Thoracic aorta (tissue), 2 donors: ENCODE measurements around the gene SHOC2. TPM values are rescaled to one million over a fixed set of nuclear protein-coding genes. Genes with fewer than 3 reads are reported as not detected.

ENCODE experiments used
- ATAC-seq: fragments of 150-250 bp; one replicate; pipeline ENCODE4 v1.8.0; 2017; ENCODE audit warnings: low read depth; ENCODE audit not compliant: insufficient number of reproducible peaks, low FRiP score
- DNase-seq: peaks from one replicate; pipeline ENCODE4 v3.0.0-alpha.2; 2020; ENCODE audit warnings: low spot score
- H3K27ac ChIP-seq, 2 donors: fragments of 200-600 bp; sonication (generic); 1 replicate in 1 of 2; 2 replicates in 1 of 2; pipeline ENCODE4 v1.5.1; 2016; ENCODE audit warnings: mild to moderate bottlenecking in 2 of 2, moderate library complexity in 2 of 2
- H3K27me3 ChIP-seq: fragments of 200-600 bp; sonication (generic); replicated peaks from 2 replicates; pipeline ENCODE4 v1.6.0; 2016; ENCODE audit warnings: mild to moderate bottlenecking; ENCODE audit not compliant: insufficient read depth
- H3K36me3 ChIP-seq: fragments of 200-600 bp; sonication (generic); one replicate; pipeline ENCODE4 v1.5.1; 2016
- H3K4me1 ChIP-seq, 2 donors: fragments of 200-600 bp; sonication (generic); 1 replicate in 1 of 2; 2 replicates in 1 of 2; pipeline versions ENCODE4 v1.5.1 to v1.6.0; 2016; ENCODE audit warnings: low read depth in 2 of 2, mild to moderate bottlenecking in 1 of 2; ENCODE audit not compliant: control insufficient read depth in 1 of 2
- H3K4me3 ChIP-seq: fragments of 200-600 bp; sonication (generic); 2 replicates; pipeline ENCODE4 v1.5.1; 2016; ENCODE audit warnings: mild to moderate bottlenecking
- H3K9me3 ChIP-seq: fragments of 200-600 bp; sonication (generic); 2 replicates; pipeline ENCODE4 v1.5.1; 2016
- CTCF ChIP-seq: fragments of 200-600 bp; sonication (generic); IDR thresholded peaks from one replicate; pipeline ENCODE4 v1.5.1; 2019; ENCODE audit warnings: antibody characterized with exemption
- total RNA-seq, 2 donors: library from RNA; depleted of rRNA; stranded (reverse); fragments of >200 nt; gene quantifications; one replicate each; pipeline versions ENCODE4 v1.1.0 to v1.2.3, GENCODE V29; 2016

Gene SHOC2
- total RNA-seq, 2 donors from 2014 or later, result 41.6 to 115 TPM

GRCh38 chr10:110973400-110973799 is 54.0 kb downstream of the SHOC2 start:
- no peak for ATAC-seq
- no peaks in the 10 kb centered on the region for H3K36me3 ChIP-seq
- H3K4me1 ChIP-seq, result peaks cover 17 to 24% of the 10 kb centered on the region in 2 donors
- no peak for TF ChIP-seq CTCF
- no peak overlapping the region for H3K27ac ChIP-seq
- no peak overlapping the region for H3K4me3 ChIP-seq
- H3K27me3 ChIP-seq, result no peaks in the 10 kb centered on the region
- no peaks in the 10 kb centered on the region for H3K9me3 ChIP-seq
- DNase-seq, result no peak

GRCh38 chr10:110976577-110976976 is 57.2 kb downstream of the SHOC2 start:
- Histone ChIP-seq H3K36me3 (no peaks in the 10 kb centered on the region), H3K9me3 (no peaks in the 10 kb centered on the region), H3K4me3 (no peak overlapping the region), H3K27me3 (no peaks in the 10 kb centered on the region), H3K27ac (no peak overlapping the region), H3K4me1 (peaks cover 10 to 13% of the 10 kb centered on the region in 2 donors)
- no peak for TF ChIP-seq CTCF
- no peak for DNase-seq
- no peak for ATAC-seq

DNA sequence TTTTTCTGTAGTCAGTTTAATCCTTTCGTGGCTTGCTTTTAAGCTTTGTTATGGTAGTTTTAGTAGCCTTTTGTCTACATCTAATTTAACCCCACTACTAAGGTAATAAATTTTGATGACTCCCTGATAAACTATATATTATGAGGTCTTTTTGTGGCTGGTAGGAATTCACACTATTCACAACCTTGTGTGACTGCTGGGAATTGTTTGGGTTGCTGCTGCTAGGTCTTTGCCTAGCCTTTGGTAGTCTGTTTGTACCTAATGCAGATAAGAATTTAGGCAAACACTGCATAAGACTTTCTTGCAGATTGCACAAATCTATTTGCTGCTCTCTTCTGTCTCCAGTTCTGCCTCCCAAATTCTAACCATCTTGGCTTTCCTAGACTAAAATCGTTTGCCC is 58.3 kb downstream of the SHOC2 start:
- no peak for DNase-seq
- H3K4me1 ChIP-seq, result peaks cover 7 to 13% of the 10 kb centered on the region in 2 donors
- no peak overlapping the region for H3K4me3 ChIP-seq
- H3K27me3 ChIP-seq, result no peaks in the 10 kb centered on the region
- no peak overlapping the region for H3K27ac ChIP-seq
- no peaks in the 10 kb centered on the region for H3K9me3 ChIP-seq
- no peak for TF ChIP-seq CTCF
- no peak for ATAC-seq
- no peaks in the 10 kb centered on the region for H3K36me3 ChIP-seq

GRCh38 chr10:110978204-110978603 is 58.8 kb downstream of the SHOC2 start:
- ATAC-seq (no peak), DNase-seq (no peak)
- Histone ChIP-seq H3K36me3 (no peaks in the 10 kb centered on the region), H3K27me3 (no peaks in the 10 kb centered on the region), H3K27ac (no peak overlapping the region), H3K4me1 (peaks cover 6 to 13% of the 10 kb centered on the region in 2 donors), H3K4me3 (no peak overlapping the region), H3K9me3 (no peaks in the 10 kb centered on the region)
- TF ChIP-seq CTCF, result no peak

- DNase-seq (no peak), ATAC-seq (no peak)
- no peaks in the 10 kb centered on the region for H3K36me3 ChIP-seq
- no peak overlapping the region for H3K27ac ChIP-seq
- TF ChIP-seq CTCF, result no peak
- no peaks in the 10 kb centered on the region for H3K9me3 ChIP-seq
- no peak overlapping the region for H3K4me3 ChIP-seq
- H3K4me1 ChIP-seq, result peaks cover 6 to 13% of the 10 kb centered on the region in 2 donors
- no peaks in the 10 kb centered on the region for H3K27me3 ChIP-seq
Observed at GRCh38 chr10:110979611-110980010, 60.2 kb downstream of the SHOC2 start.
